Smooth muscle cell (in vitro differentiated cells): ENCODE data around the gene C16orf54. TPM values are rescaled to one million over a fixed set of nuclear protein-coding genes. Genes with fewer than 3 reads are reported as not detected.
"Not testable (repeated sequence)": the region's sequence is repeated elsewhere in the genome, so short reads cannot be mapped to it uniquely, and the experiment has no call there.

Experiments used
- DNase-seq: peaks from one replicate; lab custom pipeline; 2025; ENCODE audit not compliant: unreplicated experiment; lab: John Stamatoyannopoulos, UW
- H2AFZ ChIP-seq: fragments of 200-600 bp; sonication (generic); 2 replicates; pipeline ENCODE4 v1.6.0; 2016; ENCODE audit warnings: antibody characterized with exemption, low read depth, mild to moderate bottlenecking
- H3F3A ChIP-seq: fragments of 200-600 bp; sonication (generic); 2 replicates; pipeline ENCODE4 v1.6.0; 2017; ENCODE audit warnings: antibody characterized with exemption, low read depth
- H3K27ac ChIP-seq: fragments of 200-600 bp; sonication (generic); 2 replicates; pipeline ENCODE4 v1.5.1; 2016; ENCODE audit warnings: low read depth, mild to moderate bottlenecking
- H3K27me3 ChIP-seq: fragments of 200-600 bp; sonication (generic); 2 replicates; pipeline ENCODE4 v1.6.1; 2016; ENCODE audit warnings: low read depth, mild to moderate bottlenecking
- H3K36me3 ChIP-seq: fragments of 200-600 bp; sonication (generic); 2 replicates; pipeline ENCODE4 v1.5.1; 2016; ENCODE audit warnings: low read depth
- H3K4me1 ChIP-seq: fragments of 200-600 bp; sonication (generic); 2 replicates; pipeline ENCODE4 v1.5.1; 2016; ENCODE audit warnings: low read depth
- H3K4me2 ChIP-seq: fragments of 200-600 bp; sonication (generic); 2 replicates; pipeline ENCODE4 v1.6.0; 2016; ENCODE audit warnings: mild to moderate bottlenecking
- H3K4me3 ChIP-seq: fragments of 200-600 bp; sonication (generic); 2 replicates; pipeline ENCODE4 v1.5.1; 2016; ENCODE audit warnings: mild to moderate bottlenecking
- H3K79me2 ChIP-seq: fragments of 200-600 bp; sonication (generic); 2 replicates; pipeline ENCODE4 v1.6.0; 2016; ENCODE audit warnings: low read depth, mild to moderate bottlenecking
- H3K9ac ChIP-seq: fragments of 200-600 bp; sonication (generic); 2 replicates; pipeline ENCODE4 v1.6.0; 2016; ENCODE audit warnings: low read depth
- H3K9me3 ChIP-seq: fragments of 200-600 bp; sonication (generic); replicated peaks from 2 replicates; pipeline ENCODE4 v1.5.1; 2016; ENCODE audit warnings: low read depth
- H4K20me1 ChIP-seq: fragments of 200-600 bp; sonication (generic); 2 replicates; pipeline ENCODE4 v1.6.0; 2016; ENCODE audit warnings: low read depth
- WGBS: methylation state at CpG from one replicate; pipeline ENCODE4 v1.1.7; 2016; ENCODE audit warnings: low lambda C conversion rate; 5-methylcytosine and 5-hydroxymethylcytosine counted together
- polyA plus RNA-seq: library from polyadenylated mRNA; unstranded; fragments of >200 nt; fragmentation: Nextera tagmentation; extraction: Ambion mirVana; gene quantifications from 2 replicates; pipeline ENCODE4 v1.2.1, GENCODE V29; 2016
- total RNA-seq: library from RNA; depleted of rRNA; stranded (reverse); fragments of >200 nt; gene quantifications from 2 replicates; pipeline ENCODE4 v1.2.3, GENCODE V29; 2014
- TF ChIP-seq, protein P1 (sequence below): fragments of 200-600 bp; sonication (generic); IDR thresholded peaks from 2 replicates; pipeline ENCODE4 v1.5.1; 2017; ENCODE audit warnings: borderline replicate concordance, mild to moderate bottlenecking, antibody characterized with exemption; ENCODE audit not compliant: insufficient read depth, poor library complexity, severe bottlenecking

C16orf54 gene
- total and polyA plus RNA-seq, 2 experiments from 2014 or later, result not detected

DNA sequence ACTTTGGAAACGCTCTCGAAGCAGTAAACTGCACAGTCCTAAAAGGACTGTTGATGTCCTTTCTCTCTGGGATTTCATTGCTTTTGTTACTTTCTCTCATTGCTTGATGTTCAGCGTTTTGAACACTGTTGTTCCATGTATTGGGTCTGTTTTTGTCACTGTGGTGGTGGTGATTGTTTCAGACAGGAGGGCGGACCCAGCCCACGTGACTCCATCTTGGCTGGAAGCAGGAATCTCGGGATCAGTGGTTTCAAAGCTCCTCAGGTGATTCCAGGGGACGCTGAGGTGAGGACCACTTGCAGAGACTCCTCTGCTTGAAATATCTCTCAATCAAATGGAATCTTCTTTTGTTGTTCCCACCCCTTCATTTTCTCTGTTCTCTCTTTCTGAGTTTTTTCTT, 18.3 kb downstream of the C16orf54 start:
- Histone ChIP-seq H2AFZ (no peak overlapping the region), H3K36me3 (no peaks in the 10 kb centered on the region), H3K27ac (no peak overlapping the region), H3F3A (no peaks in the 10 kb centered on the region), H3K27me3 (no peaks in the 10 kb centered on the region), H3K79me2 (no peaks in the 10 kb centered on the region), H3K4me2 (no peak overlapping the region), H3K4me1 (no peaks in the 10 kb centered on the region), H3K9ac (no peak overlapping the region), H3K9me3 (no peaks in the 10 kb centered on the region), H3K4me3 (no peak overlapping the region), H4K20me1 (no peaks in the 10 kb centered on the region)
- 93% methylated on average over 7 of the region's 7 CpGs for WGBS
- TF ChIP-seq, protein P1, sequence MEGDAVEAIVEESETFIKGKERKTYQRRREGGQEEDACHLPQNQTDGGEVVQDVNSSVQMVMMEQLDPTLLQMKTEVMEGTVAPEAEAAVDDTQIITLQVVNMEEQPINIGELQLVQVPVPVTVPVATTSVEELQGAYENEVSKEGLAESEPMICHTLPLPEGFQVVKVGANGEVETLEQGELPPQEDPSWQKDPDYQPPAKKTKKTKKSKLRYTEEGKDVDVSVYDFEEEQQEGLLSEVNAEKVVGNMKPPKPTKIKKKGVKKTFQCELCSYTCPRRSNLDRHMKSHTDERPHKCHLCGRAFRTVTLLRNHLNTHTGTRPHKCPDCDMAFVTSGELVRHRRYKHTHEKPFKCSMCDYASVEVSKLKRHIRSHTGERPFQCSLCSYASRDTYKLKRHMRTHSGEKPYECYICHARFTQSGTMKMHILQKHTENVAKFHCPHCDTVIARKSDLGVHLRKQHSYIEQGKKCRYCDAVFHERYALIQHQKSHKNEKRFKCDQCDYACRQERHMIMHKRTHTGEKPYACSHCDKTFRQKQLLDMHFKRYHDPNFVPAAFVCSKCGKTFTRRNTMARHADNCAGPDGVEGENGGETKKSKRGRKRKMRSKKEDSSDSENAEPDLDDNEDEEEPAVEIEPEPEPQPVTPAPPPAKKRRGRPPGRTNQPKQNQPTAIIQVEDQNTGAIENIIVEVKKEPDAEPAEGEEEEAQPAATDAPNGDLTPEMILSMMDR, result no peak
- DNase-seq, result no peak

DNA sequence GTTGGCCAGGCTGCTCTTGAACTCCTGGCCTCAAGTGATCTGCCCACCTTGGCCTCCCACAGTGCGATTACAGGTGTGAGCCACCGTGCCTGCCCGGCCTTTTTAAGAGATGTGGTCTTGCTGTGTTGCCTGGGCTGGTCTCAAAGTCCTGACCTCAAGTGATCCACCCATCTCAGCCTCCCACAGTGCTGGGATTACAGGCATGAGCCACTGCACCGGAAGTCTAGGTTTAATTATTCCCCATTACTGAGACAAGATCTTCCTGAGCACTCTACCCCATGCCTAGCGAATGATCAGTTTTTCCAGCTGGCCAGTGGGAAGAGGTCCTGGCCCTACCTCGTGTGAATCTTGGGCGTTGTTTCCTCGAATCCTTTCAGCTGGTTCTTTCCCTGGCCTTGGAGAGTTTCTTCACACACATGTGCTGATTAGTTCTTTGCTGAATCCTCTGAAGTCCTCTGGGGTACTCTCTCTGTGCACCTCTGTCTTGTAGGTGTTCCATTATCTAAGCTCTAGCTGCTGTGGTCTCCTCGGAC, 18.9 kb downstream of the C16orf54 start:
- Histone ChIP-seq H3K4me1 (no peaks in the 10 kb centered on the region), H3F3A (no peaks in the 10 kb centered on the region), H2AFZ (no peak overlapping the region), H3K4me3 (no peak overlapping the region), H3K79me2 (no peaks in the 10 kb centered on the region), H3K27me3 (no peaks in the 10 kb centered on the region), H4K20me1 (no peaks in the 10 kb centered on the region), H3K27ac (no peak overlapping the region), H3K9me3 (no peaks in the 10 kb centered on the region), H3K4me2 (no peak overlapping the region), H3K9ac (no peak overlapping the region), H3K36me3 (no peaks in the 10 kb centered on the region)
- DNase-seq, result no peak
- WGBS, result 88% methylated on average over 9 of the region's 9 CpGs
- TF ChIP-seq, protein P1, result no peak

DNA sequence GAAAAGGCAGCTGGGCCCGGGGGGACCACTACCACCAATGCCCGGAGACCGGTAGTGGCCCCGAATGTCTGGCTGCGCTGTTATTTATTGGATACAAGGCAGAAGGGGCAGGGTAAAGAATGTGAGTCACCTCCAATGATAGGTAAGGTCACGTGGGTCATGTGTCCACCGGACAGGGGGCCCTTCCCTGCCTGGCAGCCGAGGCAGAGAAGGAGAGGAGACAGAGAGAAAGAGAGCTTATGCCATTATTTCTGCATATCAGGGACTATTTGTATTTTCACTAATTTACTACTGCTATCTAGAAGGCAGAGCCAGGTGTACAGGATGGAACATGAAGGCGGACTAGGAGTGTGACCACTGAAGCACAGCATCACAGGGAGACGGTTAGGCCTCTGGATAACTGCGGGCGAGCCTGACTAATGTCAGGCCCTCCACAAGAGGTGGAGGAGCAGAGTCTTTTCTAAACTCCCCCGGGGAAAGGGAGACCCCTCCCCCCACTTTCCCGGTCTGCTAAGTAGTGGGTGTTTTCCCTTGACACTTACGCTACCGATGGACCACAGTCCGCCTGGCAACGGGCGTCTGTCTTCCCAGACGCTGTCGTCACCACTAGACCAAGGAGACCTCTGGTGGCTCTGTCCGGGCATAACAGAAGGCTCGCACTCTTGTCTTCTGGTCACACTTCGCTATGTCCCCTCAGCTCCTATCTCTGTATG, 24.5 kb downstream of the C16orf54 start:
- H3K4me2 ChIP-seq, result peak overlapping the region; percentile 74

More for the DNA sequence above, 24.5 kb downstream of the C16orf54 start:
- not testable (repeated sequence) for H3K27ac ChIP-seq, H3K36me3 ChIP-seq, H3F3A ChIP-seq, H3K9me3 ChIP-seq, H3K4me1 ChIP-seq, H4K20me1 ChIP-seq, H3K79me2 ChIP-seq, H3K9ac ChIP-seq, H3K4me3 ChIP-seq, H3K27me3 ChIP-seq
- H2AFZ ChIP-seq, result peak overlapping the region; percentile 45
- TF ChIP-seq, protein P1, result peak; percentile 46
- peak; percentile 7 for DNase-seq
- WGBS, result 47% methylated on average over 24 of the region's 24 CpGs
